ENCODE measurements around the gene COL6A2.
"Not testable (repeated sequence)": the region's sequence is repeated elsewhere in the genome, so short reads cannot be mapped to it uniquely, and the experiment has no call there.

The COL6A2 gene

DNA sequence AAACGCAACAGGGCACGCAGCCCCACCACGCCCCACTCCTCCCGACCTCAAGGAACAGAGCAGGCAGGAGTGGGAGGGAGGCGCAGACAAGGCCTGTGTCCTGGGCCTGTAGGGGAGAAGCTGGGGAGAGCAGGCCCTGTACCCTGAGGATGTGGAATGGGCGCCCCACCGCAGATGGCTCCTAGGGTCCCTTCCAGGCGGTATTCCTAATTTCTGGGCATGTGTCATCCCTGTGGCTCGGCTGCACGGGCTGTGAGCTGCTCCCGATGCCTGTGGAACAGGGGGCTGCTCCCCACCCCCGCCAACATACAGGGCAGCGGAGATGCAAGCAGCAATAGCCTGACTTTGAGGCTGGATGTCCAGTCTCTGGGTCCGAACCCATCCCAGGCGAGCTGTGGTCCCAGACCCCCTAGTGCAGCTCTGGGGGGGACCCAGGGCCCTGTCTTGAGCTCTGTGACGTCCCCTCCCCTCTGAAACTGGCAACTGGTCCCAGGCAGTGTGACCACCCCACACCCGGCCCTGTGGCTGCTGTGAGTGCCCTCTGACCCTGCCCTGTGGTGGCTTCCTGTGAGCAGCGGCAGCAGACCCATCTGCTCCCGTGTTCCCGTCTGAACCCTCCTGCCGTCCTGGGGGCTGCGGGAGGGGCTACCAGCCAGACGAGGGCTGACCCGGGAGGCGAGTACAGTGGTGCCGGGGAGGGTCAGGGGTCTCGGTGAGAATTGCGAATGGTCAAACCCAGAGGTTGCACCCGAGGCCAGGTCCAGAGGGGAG, 13.9 kb upstream of the COL6A2 start:
- TF ChIP-seq, protein P1, sequence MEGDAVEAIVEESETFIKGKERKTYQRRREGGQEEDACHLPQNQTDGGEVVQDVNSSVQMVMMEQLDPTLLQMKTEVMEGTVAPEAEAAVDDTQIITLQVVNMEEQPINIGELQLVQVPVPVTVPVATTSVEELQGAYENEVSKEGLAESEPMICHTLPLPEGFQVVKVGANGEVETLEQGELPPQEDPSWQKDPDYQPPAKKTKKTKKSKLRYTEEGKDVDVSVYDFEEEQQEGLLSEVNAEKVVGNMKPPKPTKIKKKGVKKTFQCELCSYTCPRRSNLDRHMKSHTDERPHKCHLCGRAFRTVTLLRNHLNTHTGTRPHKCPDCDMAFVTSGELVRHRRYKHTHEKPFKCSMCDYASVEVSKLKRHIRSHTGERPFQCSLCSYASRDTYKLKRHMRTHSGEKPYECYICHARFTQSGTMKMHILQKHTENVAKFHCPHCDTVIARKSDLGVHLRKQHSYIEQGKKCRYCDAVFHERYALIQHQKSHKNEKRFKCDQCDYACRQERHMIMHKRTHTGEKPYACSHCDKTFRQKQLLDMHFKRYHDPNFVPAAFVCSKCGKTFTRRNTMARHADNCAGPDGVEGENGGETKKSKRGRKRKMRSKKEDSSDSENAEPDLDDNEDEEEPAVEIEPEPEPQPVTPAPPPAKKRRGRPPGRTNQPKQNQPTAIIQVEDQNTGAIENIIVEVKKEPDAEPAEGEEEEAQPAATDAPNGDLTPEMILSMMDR (IDR thresholded peaks at IDR 0.05; ENCODE audit: control insufficient read depth, insufficient read depth, low read depth, low read length, missing control alignments): no peak
- H3K4me3 ChIP-seq (ENCODE audit: control insufficient read depth, low read depth, low read length): no peak overlapping the region
- DNase-seq (ENCODE audit: low read depth): no peak

DNA sequence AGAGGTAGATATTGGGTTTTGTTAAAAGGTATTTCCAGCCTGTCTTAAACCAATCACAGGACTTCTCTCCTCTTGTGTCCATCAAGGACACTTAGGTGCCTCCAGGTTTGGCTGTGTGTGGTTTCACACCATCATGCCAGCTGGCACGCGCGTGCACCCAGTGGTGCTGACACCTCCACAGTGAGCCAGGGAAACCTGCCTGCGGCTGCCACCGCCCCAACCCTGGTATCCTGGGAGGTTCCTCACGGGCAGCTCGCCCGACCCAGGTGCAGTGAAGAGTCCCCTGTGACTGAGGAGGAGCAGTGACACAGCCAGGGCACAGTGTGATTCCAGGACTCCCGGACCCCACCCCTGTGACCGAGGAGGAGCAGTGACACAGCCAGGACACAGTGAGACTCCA, 13.2 kb upstream of the COL6A2 start:
- no peak overlapping the region for H3K4me3 ChIP-seq (ENCODE audit: control insufficient read depth, low read depth, low read length)
- DNase-seq (ENCODE audit: low read depth): no peak
- TF ChIP-seq, protein P1 (IDR thresholded peaks at IDR 0.05; ENCODE audit: control insufficient read depth, insufficient read depth, low read depth, low read length, missing control alignments): no peak

DNA sequence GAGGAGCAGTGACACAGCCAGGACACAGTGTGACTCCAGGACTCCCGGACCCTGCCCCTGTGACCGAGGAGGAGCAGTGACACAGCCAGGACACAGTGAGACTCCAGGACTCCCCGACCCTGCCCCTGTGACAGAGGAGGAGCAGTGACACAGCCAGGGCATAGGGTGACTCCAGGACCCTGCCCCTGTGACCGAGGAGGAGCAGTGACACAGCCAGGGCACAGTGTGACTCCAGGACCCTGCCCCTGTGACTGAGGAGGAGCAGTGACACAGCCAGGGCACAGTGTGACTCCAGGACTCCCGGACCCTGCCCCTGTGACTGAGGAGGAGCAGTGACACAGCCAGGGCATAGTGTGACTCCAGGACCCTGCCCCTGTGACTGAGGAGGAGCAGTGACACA, 12.7 kb upstream of the COL6A2 start:
- DNase-seq (ENCODE audit: low read depth): not testable (repeated sequence)

DNA sequence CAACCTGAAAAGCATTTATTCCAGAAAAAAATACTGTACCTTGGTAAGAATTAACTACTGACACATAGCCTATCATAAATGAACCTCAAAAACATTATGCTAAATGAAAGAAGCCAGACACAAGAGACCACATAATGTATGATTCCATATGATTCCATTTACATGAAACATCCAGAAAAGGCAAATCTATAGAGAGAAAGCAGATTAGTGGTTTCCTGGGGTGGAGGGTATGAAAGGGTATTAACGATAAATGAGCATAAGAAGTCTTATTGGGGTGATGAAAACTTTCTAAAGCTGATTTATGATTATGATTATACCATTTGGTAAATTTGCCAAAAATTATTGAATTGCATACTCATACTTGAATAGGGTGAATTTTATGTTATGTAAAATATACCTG, 10.3 kb upstream of the COL6A2 start:
- no peak for DNase-seq (ENCODE audit: low read depth)
- TF ChIP-seq, protein P1 (IDR thresholded peaks at IDR 0.05; ENCODE audit: control insufficient read depth, insufficient read depth, low read depth, low read length, missing control alignments): no peak
- H3K4me3 ChIP-seq (ENCODE audit: control insufficient read depth, low read depth, low read length): no peak overlapping the region

More for the DNA sequence above, 12.7 kb upstream of the COL6A2 start:
- not testable (repeated sequence) for H3K4me3 ChIP-seq (ENCODE audit: control insufficient read depth, low read depth, low read length)

DNA sequence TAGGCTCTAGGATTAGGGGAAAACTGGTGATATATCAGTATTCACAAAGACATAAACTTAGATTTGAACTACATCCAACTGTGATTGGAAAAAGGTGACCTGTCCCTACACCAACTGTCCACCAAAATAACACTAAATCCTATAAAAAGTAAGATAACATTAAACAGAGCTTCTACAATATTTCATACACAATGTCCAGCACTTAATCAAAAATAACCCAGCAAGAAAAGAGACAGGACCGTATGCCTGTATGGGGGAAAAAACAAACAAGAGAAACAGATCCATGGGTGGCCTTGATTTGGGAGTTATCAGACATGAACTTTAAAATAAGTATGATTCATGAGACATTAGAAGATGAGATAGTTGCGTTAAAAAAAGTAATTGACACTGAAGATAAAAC, 9.7 kb upstream of the COL6A2 start:
- no peak overlapping the region for H3K4me3 ChIP-seq (ENCODE audit: control insufficient read depth, low read depth, low read length)
- no peak for DNase-seq (ENCODE audit: low read depth)
- TF ChIP-seq, protein P1 (IDR thresholded peaks at IDR 0.05; ENCODE audit: control insufficient read depth, insufficient read depth, low read depth, low read length, missing control alignments): no peak

DNA sequence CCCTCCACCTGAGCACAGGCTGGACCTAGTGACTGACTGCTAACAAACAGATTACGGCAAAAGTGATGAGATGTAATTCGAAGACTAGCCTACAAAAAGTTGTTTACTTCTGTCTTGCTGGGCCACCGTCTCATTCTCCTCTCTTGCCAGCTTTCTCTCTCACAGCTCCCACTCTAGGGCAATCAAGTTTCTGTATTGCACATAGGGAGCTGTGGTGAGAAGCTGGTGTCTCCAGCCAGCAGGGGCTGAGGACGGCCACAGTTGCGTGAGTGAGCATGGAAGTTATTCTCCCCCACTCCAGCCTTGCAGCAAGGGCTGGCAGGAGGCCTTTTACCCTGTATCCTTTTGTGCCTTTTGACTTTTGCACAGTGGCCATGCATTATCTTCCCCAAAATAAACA, 8.6 kb upstream of the COL6A2 start:
- no peak overlapping the region for H3K4me3 ChIP-seq (ENCODE audit: control insufficient read depth, low read depth, low read length)
- no peak for DNase-seq (ENCODE audit: low read depth)
- TF ChIP-seq, protein P1 (IDR thresholded peaks at IDR 0.05; ENCODE audit: control insufficient read depth, insufficient read depth, low read depth, low read length, missing control alignments): no peak

DNA sequence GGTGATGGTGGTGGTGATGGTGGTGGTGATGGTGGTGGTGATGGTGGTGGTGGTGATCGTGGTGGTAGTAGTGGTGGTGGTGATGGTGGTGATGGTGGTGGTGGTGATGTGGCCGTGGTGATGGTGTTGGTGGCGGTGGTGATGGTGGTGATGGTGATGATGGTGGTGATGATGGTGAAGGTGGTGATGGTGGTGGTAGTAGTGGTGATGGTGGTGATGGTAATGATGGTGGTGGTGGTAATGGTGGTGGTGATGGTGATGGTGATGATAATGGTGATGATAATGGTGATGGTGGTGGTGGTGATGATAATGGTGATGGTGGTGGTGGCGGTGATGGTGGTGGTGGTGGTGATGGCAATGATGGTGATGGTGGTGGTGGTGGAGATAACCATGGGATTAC, 6.8 kb upstream of the COL6A2 start:
- no peak overlapping the region for H3K4me3 ChIP-seq (ENCODE audit: control insufficient read depth, low read depth, low read length)
- no peak for DNase-seq (ENCODE audit: low read depth)
- TF ChIP-seq, protein P1 (IDR thresholded peaks at IDR 0.05; ENCODE audit: control insufficient read depth, insufficient read depth, low read depth, low read length, missing control alignments): no peak
